HG03139 (cell line): ENCODE measurements around the gene DRD1.
"Not testable (repeated sequence)": the region's sequence is repeated elsewhere in the genome, so short reads cannot be mapped to it uniquely, and the experiment has no call there.

Source experiments
- ATAC-seq: cut with Tn5 transposase; IDR thresholded peaks from one replicate; pipeline ENCODE4 v1.9.1; 2021; ENCODE audit not compliant: unreplicated experiment

DRD1 gene

GRCh38 chr5:175468892-175469291 lies 24.9 kb upstream of the DRD1 start:
- no peak for ATAC-seq

GRCh38 chr5:175467983-175468690 lies 24.2 kb upstream of the DRD1 start:
- no peak for ATAC-seq

- ATAC-seq, result no peak
These were observed 22.8 kb upstream of the DRD1 start for GRCh38 chr5:175466700-175467318.

GRCh38 chr5:175465282-175465681 lies 21.3 kb upstream of the DRD1 start:
- no peak for ATAC-seq

- ATAC-seq, result no peak
These were observed 20.9 kb upstream of the DRD1 start for GRCh38 chr5:175464942-175465233.

GRCh38 chr5:175464074-175464941 lies 20.3 kb upstream of the DRD1 start:
- peak; percentile 99 for ATAC-seq

- ATAC-seq, result no peak
These were observed 19.7 kb upstream of the DRD1 start for GRCh38 chr5:175463641-175464040.

GRCh38 chr5:175461370-175461769 lies 17.4 kb upstream of the DRD1 start:
- no peak for ATAC-seq

- ATAC-seq, result no peak
These were observed 16.6 kb upstream of the DRD1 start for GRCh38 chr5:175460552-175460951.

- ATAC-seq, result no peak
These were observed 16.1 kb upstream of the DRD1 start for GRCh38 chr5:175460126-175460525.

GRCh38 chr5:175457466-175457865 lies 13.5 kb upstream of the DRD1 start:
- ATAC-seq, result peak; percentile 95

- no peak for ATAC-seq
These were observed 12.2 kb upstream of the DRD1 start for GRCh38 chr5:175456105-175456742.

GRCh38 chr5:175454338-175454737 lies 10.4 kb upstream of the DRD1 start:
- ATAC-seq, result not testable (repeated sequence)

GRCh38 chr5:175452166-175452565 lies 8.2 kb upstream of the DRD1 start:
- ATAC-seq, result no peak

GRCh38 chr5:175448276-175448675 lies 4.3 kb upstream of the DRD1 start:
- no peak for ATAC-seq

- ATAC-seq, result no peak
These were observed 3.6 kb upstream of the DRD1 start for GRCh38 chr5:175447571-175447970.

- ATAC-seq, result not testable (repeated sequence)
These were observed 2.4 kb upstream of the DRD1 start for GRCh38 chr5:175446378-175446777.

GRCh38 chr5:175444905-175445456 lies 999 bp upstream of the DRD1 start:
- no peak for ATAC-seq

GRCh38 chr5:175443514-175444059 lies 395 bp downstream of the DRD1 start:
- ATAC-seq, result no peak

- no peak for ATAC-seq
These were observed 5.6 kb downstream of the DRD1 start for GRCh38 chr5:175438234-175438857.
